ENCODE results near the gene FNDC3B. TPM values are rescaled to one million over a fixed set of nuclear protein-coding genes. Genes with fewer than 3 reads are reported as not detected.

Gene FNDC3B
- total RNA-seq, 1 donor from 2014 or later = 24.7 TPM

DNA sequence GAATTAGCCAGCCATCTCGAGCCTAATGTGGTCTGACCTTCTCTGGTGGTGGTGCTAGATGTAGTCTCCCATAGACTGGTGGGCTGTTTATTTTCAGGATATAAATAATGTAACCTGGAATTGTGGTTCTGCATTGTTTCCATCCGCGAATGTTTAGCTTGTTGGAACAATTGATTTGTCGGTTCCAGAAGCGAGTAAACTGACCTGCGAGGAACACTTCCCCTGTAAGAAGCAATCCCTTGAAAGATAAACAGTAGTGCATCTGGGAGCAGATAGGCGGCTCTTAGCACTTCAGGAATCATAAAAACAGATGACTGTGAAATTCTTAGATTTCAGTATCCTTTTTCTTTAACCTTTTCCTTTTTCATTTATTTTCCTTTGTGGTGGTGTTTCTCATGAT lies 251.1 kb downstream of the FNDC3B start:
- H3K9me3 Mint-ChIP-seq = no peaks in the 10 kb centered on the region
- intact Hi-C loops (cut with micrococcal nuclease) = no loop called here
- H3K36me3 Mint-ChIP-seq (ENCODE audit: low read depth) = peaks cover 23% of the 10 kb centered on the region
- DNase-seq (ENCODE audit: low spot score) = no peak
- H3K4me1 Mint-ChIP-seq (ENCODE audit: low read depth) = peaks cover 26% of the 10 kb centered on the region
- no peak overlapping the region for H3K4me3 Mint-ChIP-seq (ENCODE audit: low read depth)
- H3K27me3 Mint-ChIP-seq (ENCODE audit: low read depth) = no peaks in the 10 kb centered on the region
- H3K27ac Mint-ChIP-seq = no peak overlapping the region

DNA sequence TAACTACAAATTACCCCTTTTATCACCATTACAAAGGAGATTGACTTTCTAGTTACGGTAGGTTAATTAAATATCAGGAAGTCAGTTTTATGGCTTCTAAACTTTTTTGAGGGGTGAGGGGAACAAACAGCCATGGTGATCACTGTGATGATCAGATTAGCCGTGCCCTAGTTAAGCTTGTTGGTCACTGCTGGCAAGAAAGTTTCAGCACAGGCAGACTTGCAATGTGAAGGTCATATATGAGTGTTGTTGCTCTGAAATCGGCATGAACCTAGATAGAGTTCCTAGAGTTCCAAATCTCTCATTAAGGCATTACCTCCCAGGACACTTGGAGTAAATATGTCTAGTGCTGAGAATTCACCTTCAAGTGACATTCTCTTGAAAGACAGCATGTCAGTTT lies 252.3 kb downstream of the FNDC3B start:
- Mint-ChIP-seq H3K27ac (no peak overlapping the region), H3K36me3 (ENCODE audit: low read depth) (peaks cover 28% of the 10 kb centered on the region), H3K4me1 (ENCODE audit: low read depth) (peaks cover 26% of the 10 kb centered on the region), H3K27me3 (ENCODE audit: low read depth) (no peaks in the 10 kb centered on the region), H3K9me3 (no peaks in the 10 kb centered on the region), H3K4me3 (ENCODE audit: low read depth) (no peak overlapping the region)
- intact Hi-C loops (cut with micrococcal nuclease) = no loop called here
- no peak for DNase-seq (ENCODE audit: low spot score)

GRCh38 chr3:172292422-172292821 lies 253.0 kb downstream of the FNDC3B start:
- Mint-ChIP-seq H3K9me3 (no peaks in the 10 kb centered on the region), H3K36me3 (ENCODE audit: low read depth) (peaks cover 27% of the 10 kb centered on the region), H3K4me3 (ENCODE audit: low read depth) (no peak overlapping the region), H3K27ac (no peak overlapping the region), H3K27me3 (ENCODE audit: low read depth) (no peaks in the 10 kb centered on the region), H3K4me1 (ENCODE audit: low read depth) (peaks cover 23% of the 10 kb centered on the region)
- intact Hi-C loops (cut with micrococcal nuclease) = no loop called here
- DNase-seq (ENCODE audit: low spot score) = no peak

DNA sequence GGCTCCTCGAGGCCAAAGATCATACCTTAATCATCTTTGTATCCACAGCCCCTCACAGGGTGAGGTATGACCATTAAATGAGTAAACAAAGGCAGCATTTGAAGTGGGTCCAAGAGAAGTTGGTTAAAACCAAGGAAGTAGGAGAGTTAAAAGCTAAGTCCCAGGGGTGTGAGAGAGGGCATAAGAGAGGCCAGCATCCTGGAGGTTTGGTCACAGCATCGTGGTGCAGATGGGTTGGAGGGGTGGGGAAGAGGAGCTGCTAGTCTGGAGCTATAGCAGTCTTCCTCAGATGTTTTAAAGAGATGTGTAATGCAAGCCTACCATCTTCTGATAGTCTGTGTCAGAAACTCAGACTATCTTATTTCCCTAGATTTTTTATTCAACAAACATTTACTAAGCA lies 253.7 kb downstream of the FNDC3B start:
- no peaks in the 10 kb centered on the region for H3K27me3 Mint-ChIP-seq (ENCODE audit: low read depth)
- H3K9me3 Mint-ChIP-seq = no peaks in the 10 kb centered on the region
- intact Hi-C loops (cut with micrococcal nuclease) = no loop called here
- DNase-seq (ENCODE audit: low spot score) = no peak
- no peak overlapping the region for H3K4me3 Mint-ChIP-seq (ENCODE audit: low read depth)
- peaks cover 20% of the 10 kb centered on the region for H3K36me3 Mint-ChIP-seq (ENCODE audit: low read depth)
- H3K4me1 Mint-ChIP-seq (ENCODE audit: low read depth) = peaks cover 16% of the 10 kb centered on the region
- H3K27ac Mint-ChIP-seq = no peak overlapping the region

DNA sequence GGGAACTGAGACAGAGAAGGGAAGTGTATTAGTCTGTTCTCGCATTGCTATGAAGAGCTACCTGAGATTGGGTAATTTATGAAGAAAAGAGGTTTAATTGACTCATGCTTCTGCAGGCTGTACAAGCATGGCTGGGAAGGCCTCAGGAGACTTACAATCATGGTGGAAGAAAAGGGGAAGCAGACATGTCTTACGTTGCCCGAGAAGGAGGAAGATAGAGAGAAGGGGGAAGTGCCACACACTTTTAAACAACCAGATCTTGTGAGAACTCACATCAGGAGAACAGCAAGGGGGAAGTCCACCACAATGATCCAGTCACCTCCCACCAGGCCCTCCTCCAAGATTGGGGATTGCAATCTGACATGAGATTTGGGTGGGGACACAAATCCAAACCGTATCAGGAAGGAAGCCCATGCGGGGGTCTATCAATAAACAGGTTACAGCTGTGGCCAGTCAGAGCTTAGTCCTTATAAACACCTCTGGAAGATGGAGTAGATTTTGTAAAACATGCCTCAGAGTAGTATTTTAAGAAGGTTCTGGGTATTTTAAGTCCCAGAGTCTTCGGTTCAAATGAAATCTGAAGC lies 254.9 kb downstream of the FNDC3B start:
- Mint-ChIP-seq H3K9me3 (no peaks in the 10 kb centered on the region), H3K4me1 (ENCODE audit: low read depth) (peaks cover 6% of the 10 kb centered on the region), H3K4me3 (ENCODE audit: low read depth) (no peak overlapping the region), H3K27ac (no peak overlapping the region), H3K27me3 (ENCODE audit: low read depth) (no peaks in the 10 kb centered on the region), H3K36me3 (ENCODE audit: low read depth) (peaks cover 15% of the 10 kb centered on the region)
- DNase-seq (ENCODE audit: low spot score) = no peak
- intact Hi-C loops (cut with micrococcal nuclease) = no loop called here

- Mint-ChIP-seq H3K9me3 (no peaks in the 10 kb centered on the region), H3K27me3 (ENCODE audit: low read depth) (no peaks in the 10 kb centered on the region), H3K4me3 (ENCODE audit: low read depth) (no peak overlapping the region), H3K4me1 (ENCODE audit: low read depth) (no peaks in the 10 kb centered on the region), H3K36me3 (ENCODE audit: low read depth) (peaks cover 18% of the 10 kb centered on the region), H3K27ac (no peak overlapping the region)
- intact Hi-C loops (cut with micrococcal nuclease) = no loop called here
- no peak for DNase-seq (ENCODE audit: low spot score)
Measured at GRCh38 chr3:172296248-172296974, 257.0 kb downstream of the FNDC3B start.

GRCh38 chr3:172296975-172297332 lies 257.6 kb downstream of the FNDC3B start:
- intact Hi-C loops (cut with micrococcal nuclease) = no loop called here
- H3K36me3 Mint-ChIP-seq (ENCODE audit: low read depth) = peaks cover 18% of the 10 kb centered on the region
- H3K4me1 Mint-ChIP-seq (ENCODE audit: low read depth) = no peaks in the 10 kb centered on the region
- no peak for DNase-seq (ENCODE audit: low spot score)
- no peaks in the 10 kb centered on the region for H3K9me3 Mint-ChIP-seq
- no peak overlapping the region for H3K27ac Mint-ChIP-seq
- no peak overlapping the region for H3K4me3 Mint-ChIP-seq (ENCODE audit: low read depth)
- no peaks in the 10 kb centered on the region for H3K27me3 Mint-ChIP-seq (ENCODE audit: low read depth)

DNA sequence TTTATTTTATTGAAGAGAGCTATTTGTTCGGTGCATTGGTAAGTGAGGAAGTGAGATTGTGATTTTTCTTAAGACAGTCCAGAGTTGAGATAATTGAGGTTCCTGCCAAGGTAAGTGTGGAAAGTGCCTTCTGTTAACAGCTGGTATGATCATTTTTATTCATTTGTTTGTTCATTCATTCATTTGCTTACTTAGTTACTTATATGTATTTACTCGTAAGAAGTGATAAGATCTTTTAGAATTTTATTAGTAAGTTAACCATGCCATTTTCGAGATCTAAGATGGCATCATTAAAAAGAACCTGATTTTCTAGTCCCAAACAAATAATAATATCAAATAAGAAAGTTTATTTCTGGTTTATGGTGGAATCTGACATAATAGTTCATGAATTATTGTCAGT lies 258.9 kb downstream of the FNDC3B start:
- intact Hi-C loops (cut with micrococcal nuclease) = no loop called here
- peaks cover 21% of the 10 kb centered on the region for H3K36me3 Mint-ChIP-seq (ENCODE audit: low read depth)
- H3K4me1 Mint-ChIP-seq (ENCODE audit: low read depth) = no peaks in the 10 kb centered on the region

GRCh38 chr3:172300187-172300586 lies 260.8 kb downstream of the FNDC3B start:
- Mint-ChIP-seq H3K4me3 (ENCODE audit: low read depth) (no peak overlapping the region), H3K27ac (no peak overlapping the region), H3K4me1 (ENCODE audit: low read depth) (no peaks in the 10 kb centered on the region), H3K27me3 (ENCODE audit: low read depth) (no peaks in the 10 kb centered on the region), H3K36me3 (ENCODE audit: low read depth) (peaks cover 24% of the 10 kb centered on the region), H3K9me3 (no peaks in the 10 kb centered on the region)
- intact Hi-C loops (cut with micrococcal nuclease) = no loop called here
- DNase-seq (ENCODE audit: low spot score) = no peak

More for the DNA sequence above, 258.9 kb downstream of the FNDC3B start:
- H3K27me3 Mint-ChIP-seq (ENCODE audit: low read depth) = no peaks in the 10 kb centered on the region
- no peak for DNase-seq (ENCODE audit: low spot score)
- no peak overlapping the region for H3K4me3 Mint-ChIP-seq (ENCODE audit: low read depth)
- no peaks in the 10 kb centered on the region for H3K9me3 Mint-ChIP-seq
- no peak overlapping the region for H3K27ac Mint-ChIP-seq

DNA sequence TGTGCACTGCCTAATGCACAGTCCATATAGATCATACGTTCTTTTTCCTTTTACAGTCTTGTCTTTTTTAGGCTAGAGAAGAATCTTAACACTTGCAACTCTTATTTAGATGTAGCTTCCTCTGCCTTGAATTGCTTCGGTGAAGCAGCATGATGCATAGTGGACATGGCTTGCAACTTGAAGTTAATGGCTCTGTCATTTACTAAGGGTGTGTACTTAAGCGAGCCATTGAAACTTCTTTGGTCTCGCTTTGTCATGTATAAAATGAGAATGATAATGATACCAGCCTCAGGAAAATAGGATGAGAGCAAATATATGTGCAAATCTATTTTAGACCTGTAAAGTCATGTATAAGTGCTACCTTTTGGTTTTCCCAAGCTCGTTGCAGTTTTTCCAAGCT lies 261.5 kb downstream of the FNDC3B start:
- H3K36me3 Mint-ChIP-seq (ENCODE audit: low read depth) = peaks cover 27% of the 10 kb centered on the region
- intact Hi-C loops (cut with micrococcal nuclease) = no loop called here
- H3K4me1 Mint-ChIP-seq (ENCODE audit: low read depth) = no peaks in the 10 kb centered on the region
- no peak overlapping the region for H3K27ac Mint-ChIP-seq
- no peak overlapping the region for H3K4me3 Mint-ChIP-seq (ENCODE audit: low read depth)
- H3K27me3 Mint-ChIP-seq (ENCODE audit: low read depth) = no peaks in the 10 kb centered on the region
- H3K9me3 Mint-ChIP-seq = no peaks in the 10 kb centered on the region
- no peak for DNase-seq (ENCODE audit: low spot score)

DNA sequence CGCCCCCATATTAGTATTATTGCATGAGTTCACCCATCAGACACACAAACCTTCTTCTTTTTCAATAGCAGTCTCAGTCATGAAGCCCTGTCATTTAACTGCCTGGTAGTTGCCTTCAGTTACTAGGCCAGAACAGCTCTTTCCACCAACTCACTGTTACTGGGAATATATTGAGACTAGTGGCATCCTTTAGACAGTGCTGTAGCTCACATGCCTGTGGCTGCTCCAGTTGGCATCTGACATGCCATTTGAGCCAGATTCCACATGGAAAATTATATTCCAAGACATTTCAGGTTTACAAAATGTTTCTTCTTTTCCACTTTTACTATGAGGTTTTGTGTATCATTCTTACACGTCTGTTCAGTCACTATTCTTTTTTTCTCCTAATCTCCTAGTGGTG lies 262.8 kb downstream of the FNDC3B start:
- H3K27ac Mint-ChIP-seq = no peak overlapping the region
- peaks cover 21% of the 10 kb centered on the region for H3K36me3 Mint-ChIP-seq (ENCODE audit: low read depth)
- H3K4me1 Mint-ChIP-seq (ENCODE audit: low read depth) = no peaks in the 10 kb centered on the region
- H3K4me3 Mint-ChIP-seq (ENCODE audit: low read depth) = no peak overlapping the region
- H3K27me3 Mint-ChIP-seq (ENCODE audit: low read depth) = no peaks in the 10 kb centered on the region
- H3K9me3 Mint-ChIP-seq = no peaks in the 10 kb centered on the region
- intact Hi-C loops (cut with micrococcal nuclease) = no loop called here
- no peak for DNase-seq (ENCODE audit: low spot score)

DNA sequence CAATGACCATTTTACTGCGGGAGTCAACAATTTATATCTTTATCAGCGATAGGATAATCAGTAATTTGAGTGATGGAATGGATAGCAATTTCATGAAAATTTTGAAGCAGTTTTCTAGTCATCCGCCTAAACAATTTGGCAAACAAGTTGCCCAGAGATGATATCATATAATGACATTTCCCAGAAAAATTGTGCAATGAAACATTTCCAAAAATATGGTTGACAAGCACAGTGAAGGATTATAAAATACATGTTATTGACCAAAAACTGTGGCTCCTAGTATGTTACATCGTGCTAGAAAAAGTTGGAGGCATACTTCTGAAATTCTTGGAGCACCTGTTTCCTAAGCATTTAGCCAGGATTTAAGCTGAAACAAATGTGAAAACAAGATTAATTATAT lies 263.8 kb downstream of the FNDC3B start:
- no peak for DNase-seq (ENCODE audit: low spot score)
- H3K4me3 Mint-ChIP-seq (ENCODE audit: low read depth) = no peak overlapping the region

GRCh38 chr3:172303941-172304558 lies 264.7 kb downstream of the FNDC3B start:
- DNase-seq (ENCODE audit: low spot score) = no peak
- Mint-ChIP-seq H3K4me1 (ENCODE audit: low read depth) (no peaks in the 10 kb centered on the region), H3K36me3 (ENCODE audit: low read depth) (peaks cover 30% of the 10 kb centered on the region), H3K9me3 (no peaks in the 10 kb centered on the region), H3K4me3 (ENCODE audit: low read depth) (no peak overlapping the region), H3K27me3 (ENCODE audit: low read depth) (no peaks in the 10 kb centered on the region), H3K27ac (no peak overlapping the region)
- intact Hi-C loops (cut with micrococcal nuclease) = no loop called here

More for the DNA sequence above, 263.8 kb downstream of the FNDC3B start:
- intact Hi-C loops (cut with micrococcal nuclease) = no loop called here
- peaks cover 25% of the 10 kb centered on the region for H3K36me3 Mint-ChIP-seq (ENCODE audit: low read depth)
- H3K4me1 Mint-ChIP-seq (ENCODE audit: low read depth) = no peaks in the 10 kb centered on the region
- H3K9me3 Mint-ChIP-seq = no peaks in the 10 kb centered on the region
- no peak overlapping the region for H3K27ac Mint-ChIP-seq
- H3K27me3 Mint-ChIP-seq (ENCODE audit: low read depth) = no peaks in the 10 kb centered on the region
